Esophagus squamous epithelium (tissue), 5 donors: ENCODE measurements around the gene FKBP11. TPM values are rescaled to one million over a fixed set of nuclear protein-coding genes. Genes with fewer than 3 reads are reported as not detected.
"Not testable (repeated sequence)": the region's sequence is repeated elsewhere in the genome, so short reads cannot be mapped to it uniquely, and the experiment has no call there.

ENCODE experiments used
- DNase-seq: peaks from one replicate; lab custom pipeline; 2025; lab: John Stamatoyannopoulos, UW
- H3K27ac ChIP-seq, 4 donors: fragments of 200-600 bp; sonication (generic); one replicate each; pipeline ENCODE4 v1.5.1; 2016 to 2019; ENCODE audit warnings: mild to moderate bottlenecking in 1 of 4
- H3K27me3 ChIP-seq, 4 donors: fragments of 200-600 bp; sonication (generic); 1 replicate in 3 of 4; 2 replicates in 1 of 4; pipeline versions ENCODE4 v1.5.1 to v1.6.0; 2017 to 2021; ENCODE audit warnings: antibody characterized with exemption in 1 of 4
- H3K36me3 ChIP-seq, 3 donors: fragments of 200-600 bp; sonication (generic); one replicate each; pipeline ENCODE4 v1.5.1; 2016 to 2019
- H3K4me1 ChIP-seq, 3 donors: fragments of 200-600 bp; sonication (generic); one replicate each; pipeline ENCODE4 v1.5.1; 2017 to 2019
- H3K4me3 ChIP-seq, 4 donors: fragments of 200-600 bp; sonication (generic); 1 replicate in 3 of 4; 2 replicates in 1 of 4; pipeline ENCODE4 v1.5.1; 2016 to 2019; ENCODE audit warnings: mild to moderate bottlenecking in 2 of 4, moderate library complexity in 1 of 4
- H3K9me3 ChIP-seq, 3 donors: fragments of 200-600 bp; sonication (generic); one replicate each; pipeline ENCODE4 v1.5.1; 2016 to 2019
- CTCF ChIP-seq, 6 experiments: fragments of 450-650 bp in 4 of 6; fragments of 200-600 bp in 2 of 6; sonication (generic) in 2 of 6; IDR thresholded peaks; one replicate each; pipeline ENCODE4 v1.5.1; 2016 to 2019; ENCODE audit warnings: antibody characterized with exemption in 6 of 6, mild to moderate bottlenecking in 4 of 6, moderate library complexity in 4 of 6
- POLR2A ChIP-seq, 4 donors: fragments of 450-650 bp; IDR thresholded peaks; one replicate each; pipeline ENCODE4 v1.6.1; 2017; ENCODE audit warnings: antibody characterized with exemption in 4 of 4, mild to moderate bottlenecking in 4 of 4, moderate library complexity in 3 of 4
- WGBS, 2 donors: methylation state at CpG; one replicate each; pipeline ENCODE4 v1.1.5; 2018; 5-methylcytosine and 5-hydroxymethylcytosine counted together
- intact Hi-C: fragments of 100-400 bp; cut with DNase I; formaldehyde crosslinking; loops from one replicate; pipeline ENCODE4 v1.15.0; 2022
- total RNA-seq, 4 donors: library from RNA; depleted of rRNA; stranded (reverse); fragments of >200 nt; gene quantifications; one replicate each; pipeline ENCODE4 v1.1.0, GENCODE V29; 2016
- donor health status: DM: yes; HTN: yes; CAD: no.

The FKBP11 gene
- total RNA-seq, 4 donors from 2014 or later: 9.5 to 28.6 (median 11.8) TPM

DNA sequence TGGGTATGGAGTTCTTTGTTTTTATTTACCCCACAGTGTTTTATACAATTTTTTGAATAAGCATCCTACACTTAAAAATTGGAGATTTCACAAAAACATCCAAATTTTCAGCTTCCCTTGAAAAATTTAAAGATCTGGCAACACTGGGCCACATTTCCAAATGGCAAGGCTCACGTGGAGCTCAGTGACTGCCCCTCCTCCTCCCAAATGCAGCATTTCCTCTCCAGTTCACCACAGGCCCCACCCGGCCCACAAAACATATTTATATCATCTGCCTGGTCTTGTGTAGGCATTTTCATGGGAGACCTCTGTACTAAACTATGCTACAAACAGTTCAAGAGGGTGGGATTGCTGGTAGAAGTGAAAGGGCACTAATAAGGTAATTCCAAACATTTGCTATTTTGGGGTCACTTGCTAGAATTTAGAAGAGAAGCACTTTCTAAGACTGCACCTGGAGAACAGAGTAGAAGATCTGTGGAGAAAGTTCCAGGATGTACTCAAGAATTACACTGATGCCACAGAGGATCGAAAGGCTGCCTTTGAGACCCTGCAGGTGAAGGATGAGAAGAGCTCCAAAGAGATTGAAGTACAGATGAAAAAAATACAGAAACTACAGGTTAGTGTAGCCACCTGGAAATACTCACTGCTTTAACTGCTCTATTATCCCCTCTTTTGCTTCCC, 7.3 kb downstream of the FKBP11 start:
- Histone ChIP-seq H3K9me3 (no peaks in the 10 kb centered on the region), H3K4me3 (no peak overlapping the region), H3K4me1 (no peaks in the 10 kb centered on the region), H3K36me3 (peaks cover 0 to 21% (median 0%) of the 10 kb centered on the region in 3 donors), H3K27ac (no peak overlapping the region), H3K27me3 (no peaks in the 10 kb centered on the region)
- TF ChIP-seq CTCF (IDR thresholded peaks at IDR 0.05): no peak
- no peak for TF ChIP-seq POLR2A (IDR thresholded peaks at IDR 0.05)
- intact Hi-C loops: no loop called here
- no peak for DNase-seq
- 44 to 53% methylated on average over 3 of the region's 3 CpGs for WGBS, 2 donors

DNA sequence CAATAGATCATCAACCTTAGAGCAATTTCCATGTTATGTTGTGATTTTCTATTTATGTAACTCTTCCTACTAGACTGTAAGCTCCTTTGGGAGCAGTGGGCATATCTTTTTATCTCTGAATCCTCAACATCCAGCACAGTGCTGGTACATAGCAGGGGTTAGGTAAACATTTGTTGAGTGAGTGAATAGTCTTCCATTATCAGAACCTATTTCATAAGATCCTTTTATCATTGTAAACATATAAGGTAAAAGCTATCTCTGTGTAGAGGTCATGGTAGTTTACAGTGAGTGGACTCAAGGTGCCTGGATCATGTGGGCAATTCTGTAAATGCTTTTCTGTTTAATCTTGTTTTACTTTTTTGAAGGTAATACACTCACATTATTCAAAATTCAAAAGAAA, 15.1 kb downstream of the FKBP11 start:
- no peaks in the 10 kb centered on the region for H3K9me3 ChIP-seq
- H3K4me3 ChIP-seq: no peak overlapping the region
- TF ChIP-seq CTCF (IDR thresholded peaks at IDR 0.05) (no peak), POLR2A (IDR thresholded peaks at IDR 0.05) (no peak)
- no peak for DNase-seq
- no peak overlapping the region for H3K27ac ChIP-seq
- H3K27me3 ChIP-seq: no peaks in the 10 kb centered on the region
- H3K36me3 ChIP-seq: no peaks in the 10 kb centered on the region
- no peaks in the 10 kb centered on the region for H3K4me1 ChIP-seq
- intact Hi-C loops: no loop called here

DNA sequence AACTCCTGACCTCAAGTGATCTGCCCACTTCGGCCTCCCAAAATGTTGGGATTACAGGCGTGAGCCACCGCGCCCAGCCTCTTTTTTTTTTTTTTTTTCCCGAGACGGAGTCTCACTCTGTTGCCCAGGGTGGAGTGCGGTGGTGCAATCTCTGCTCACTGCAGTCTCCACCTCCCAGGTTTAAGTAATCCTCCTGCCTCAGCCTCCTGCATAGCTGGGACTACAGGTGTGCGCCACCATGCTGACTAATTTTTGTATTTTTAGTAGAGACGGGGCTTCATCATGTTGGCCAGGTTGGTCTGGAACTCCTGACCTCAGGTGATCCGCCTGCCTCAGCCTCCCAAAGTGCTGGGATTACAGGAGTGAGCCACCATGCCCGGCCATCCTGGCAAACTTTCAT, 15.6 kb downstream of the FKBP11 start:
- H3K4me3 ChIP-seq, H3K4me1 ChIP-seq, H3K27ac ChIP-seq, intact Hi-C loops, H3K9me3 ChIP-seq, H3K27me3 ChIP-seq, DNase-seq, H3K36me3 ChIP-seq: not testable (repeated sequence)
- 78 to 86% methylated on average over 10 to 11 of the region's 11 CpGs for WGBS, 2 donors

DNA sequence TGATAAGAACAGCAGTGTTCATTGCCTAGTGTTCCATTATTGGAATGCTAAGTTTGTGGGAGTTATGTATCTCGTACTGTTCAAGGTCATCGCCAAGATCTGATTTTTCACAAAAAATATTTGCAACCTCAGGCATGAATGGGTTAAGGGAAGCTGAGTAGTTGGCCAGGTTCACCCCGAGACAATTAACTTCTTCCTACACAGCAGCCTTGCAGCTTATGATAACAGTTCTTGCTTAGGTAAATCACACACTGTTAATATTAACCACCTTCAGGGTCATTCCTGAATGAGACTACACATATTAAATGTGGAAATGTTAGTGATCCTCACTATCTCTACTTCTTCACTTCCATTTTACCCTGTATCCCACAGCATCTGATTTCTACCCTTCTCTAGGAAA, 18.0 kb downstream of the FKBP11 start:
- no peak for DNase-seq
- WGBS, 2 donors: 60 to 70% methylated on average over 3 of the region's 3 CpGs
- H3K4me3 ChIP-seq: no peak overlapping the region
- no peaks in the 10 kb centered on the region for H3K9me3 ChIP-seq
- H3K36me3 ChIP-seq: no peaks in the 10 kb centered on the region
- peaks cover 0 to 11% (median 0%) of the 10 kb centered on the region in 3 donors for H3K4me1 ChIP-seq
- TF ChIP-seq POLR2A (IDR thresholded peaks at IDR 0.05) (no peak), CTCF (IDR thresholded peaks at IDR 0.05) (no peak)
- no peak overlapping the region for H3K27ac ChIP-seq
- intact Hi-C loops: no loop called here
- no peaks in the 10 kb centered on the region for H3K27me3 ChIP-seq

GRCh38 chr12:48903982-48904411, 21.3 kb downstream of the FKBP11 start:
- no peak for TF ChIP-seq POLR2A (IDR thresholded peaks at IDR 0.05)
- peak; percentile 16 to 58 (median 42) for TF ChIP-seq CTCF (IDR thresholded peaks at IDR 0.05)
- peak overlapping the region; percentile 7 to 63 (median 38) for H3K4me3 ChIP-seq
- H3K27ac ChIP-seq: no peak overlapping the region
- peaks cover 0 to 11% (median 0%) of the 10 kb centered on the region in 3 donors for H3K4me1 ChIP-seq
- no peak for DNase-seq
- H3K9me3 ChIP-seq: no peaks in the 10 kb centered on the region
- H3K36me3 ChIP-seq: no peaks in the 10 kb centered on the region
- no peaks in the 10 kb centered on the region for H3K27me3 ChIP-seq
- WGBS, 2 donors: 1 to 3% methylated on average over 19 of the region's 19 CpGs
- intact Hi-C loops: no loop called here
